GM18520 (cell line): Measurements from ENCODE around the gene CNPPD1.
A peak's percentile ranks its signal among the peaks of the same experiment; 100 is the strongest.
"Not testable (repeated sequence)": the region's sequence is repeated elsewhere in the genome, so short reads cannot be mapped to it uniquely, and the experiment has no call there.

Source experiments
- ATAC-seq: cut with Tn5 transposase; IDR thresholded peaks from one replicate; pipeline ENCODE4 v1.9.1; 2021; ENCODE audit not compliant: unreplicated experiment

Gene CNPPD1

DNA sequence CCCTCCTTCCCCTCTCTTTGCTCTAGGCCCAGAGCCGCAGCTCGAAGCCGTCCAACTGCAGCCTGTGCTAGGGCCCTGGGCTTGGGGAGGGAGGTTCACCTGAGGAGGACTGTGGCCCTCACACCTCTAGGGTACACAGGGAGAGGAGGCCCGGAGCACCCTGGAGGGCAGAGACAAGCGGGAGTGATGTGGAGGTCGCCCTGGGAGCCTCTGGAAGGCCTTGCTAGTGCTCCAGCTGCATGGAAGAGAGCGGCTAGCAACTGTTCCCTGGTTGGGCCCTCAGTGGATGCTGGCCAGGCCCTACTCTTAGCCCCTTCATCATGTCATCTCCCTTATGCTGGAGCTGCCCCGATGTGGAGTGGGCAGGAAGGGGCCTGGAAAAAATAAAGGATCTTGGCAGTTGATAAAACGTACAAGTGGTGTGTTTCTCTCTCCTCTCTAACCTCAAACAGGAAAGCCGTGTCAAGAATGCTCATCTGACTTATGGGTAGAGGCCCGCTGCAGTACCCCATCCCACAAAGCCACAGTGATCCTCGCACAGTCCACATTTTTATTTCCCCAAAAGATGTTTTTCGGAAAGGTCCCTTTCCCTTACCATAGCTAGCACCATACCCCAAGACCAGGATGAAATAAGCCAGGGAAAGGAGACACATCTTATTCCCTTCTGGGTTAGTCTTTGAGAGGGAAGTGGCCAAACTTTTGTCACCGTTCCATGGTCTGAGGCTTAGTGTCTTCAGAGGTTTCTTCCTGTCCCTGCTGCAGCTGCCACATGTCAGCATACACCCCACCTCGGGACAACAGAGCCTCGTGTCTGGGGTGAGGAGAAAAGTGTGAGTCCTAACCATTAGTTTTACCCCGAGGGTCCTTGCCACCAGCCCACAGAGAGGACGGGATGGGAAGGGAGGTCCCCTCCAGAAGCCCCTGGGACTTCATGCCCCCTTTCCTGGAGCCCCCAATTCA is 32.8 kb upstream of the CNPPD1 start:
- no peak for ATAC-seq

DNA sequence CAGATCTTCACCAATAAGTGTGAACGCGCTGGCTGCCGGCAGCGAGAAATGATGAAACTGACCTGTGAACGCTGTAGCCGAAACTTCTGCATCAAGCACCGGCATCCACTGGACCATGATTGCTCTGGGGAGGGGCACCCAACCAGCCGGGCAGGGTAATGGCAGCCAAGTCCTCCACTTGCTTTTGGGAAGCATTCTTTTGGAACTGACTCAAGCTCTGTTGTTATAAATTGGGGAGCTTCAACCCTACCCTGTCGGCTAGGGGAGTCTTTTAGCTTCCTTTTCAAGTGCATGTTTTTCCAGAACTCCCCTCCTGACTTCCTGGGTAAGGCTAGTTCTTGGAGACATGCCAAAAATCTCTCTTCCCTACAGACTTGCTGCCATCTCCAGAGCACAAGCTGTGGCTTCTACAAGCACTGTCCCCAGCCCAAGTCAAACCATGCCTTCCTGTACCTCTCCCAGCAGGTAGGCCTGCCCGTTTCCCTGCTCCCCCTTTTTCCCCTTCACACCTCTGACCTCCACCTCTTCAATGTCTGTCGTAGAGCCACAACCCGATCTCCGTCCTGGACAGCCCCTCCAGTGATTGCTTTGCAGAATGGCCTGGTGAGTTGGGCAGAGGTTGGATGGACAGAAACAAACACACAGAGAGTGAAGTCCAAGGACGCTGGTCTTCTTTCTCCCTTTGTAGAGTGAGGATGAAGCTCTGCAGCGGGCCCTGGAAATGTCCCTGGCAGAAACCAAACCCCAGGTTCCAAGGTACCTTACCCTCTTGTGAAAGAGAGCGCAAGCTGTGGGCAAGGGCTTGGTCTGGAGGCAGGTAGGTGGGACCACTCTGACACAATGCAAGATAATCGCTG is 31.4 kb upstream of the CNPPD1 start:
- ATAC-seq, result no peak

GRCh38 chr2:219207134-219207883 is 30.6 kb upstream of the CNPPD1 start:
- no peak for ATAC-seq

GRCh38 chr2:219206328-219207133 is 29.8 kb upstream of the CNPPD1 start, which contains the start of gene ZFAND2B:
Gene ZFAND2B, plus strand, starts transcription at chr2:219206782. Its CDS starts 206 bp downstream, at chr2:219206988.
- ATAC-seq, result peak; percentile 98

- no peak for ATAC-seq
These were observed 29.2 kb upstream of the CNPPD1 start for GRCh38 chr2:219205981-219206327.

GRCh38 chr2:219205165-219205538 is 28.4 kb upstream of the CNPPD1 start:
- no peak for ATAC-seq

GRCh38 chr2:219204425-219205164 is 27.9 kb upstream of the CNPPD1 start:
- ATAC-seq, result no peak

- ATAC-seq, result not testable (repeated sequence)
These were observed 24.6 kb upstream of the CNPPD1 start for GRCh38 chr2:219201331-219201730.

- ATAC-seq, result not testable (repeated sequence)
These were observed 24.0 kb upstream of the CNPPD1 start for GRCh38 chr2:219200502-219201326.

DNA sequence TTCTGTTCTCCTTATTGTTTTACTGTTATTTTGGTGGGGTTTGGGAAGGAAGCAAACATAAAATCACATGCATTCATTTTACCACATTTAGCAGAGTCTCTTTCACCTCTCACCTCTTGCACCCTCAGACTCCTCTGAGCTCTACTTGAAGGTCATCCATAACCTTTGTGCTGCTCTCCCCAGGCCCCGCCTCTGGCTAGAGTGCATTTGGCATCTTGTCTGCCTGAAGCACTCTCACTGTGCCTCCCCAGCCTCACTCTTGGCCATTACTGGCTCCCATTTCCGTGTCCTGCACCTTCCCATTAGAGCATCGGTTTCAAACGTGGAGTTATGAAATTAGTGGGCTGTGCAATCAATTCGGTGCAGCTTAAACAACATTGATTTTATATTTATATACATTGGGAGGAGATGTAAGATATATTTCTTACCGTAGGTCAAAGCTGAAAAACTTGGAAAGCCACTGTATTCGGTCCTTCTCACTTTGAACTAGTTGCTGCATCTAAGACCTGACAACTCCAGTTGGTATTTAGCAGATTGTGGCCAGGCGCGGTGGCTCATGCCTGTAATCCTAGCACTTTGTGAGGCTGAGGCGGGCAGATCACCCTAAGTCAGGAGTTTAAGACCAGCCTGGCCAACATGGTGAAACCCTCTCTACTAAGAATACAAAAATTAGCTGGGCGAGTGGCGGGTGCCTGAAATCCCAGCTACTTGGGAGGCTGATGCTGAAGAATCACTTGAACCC is 22.9 kb upstream of the CNPPD1 start:
- ATAC-seq, result no peak

GRCh38 chr2:219198974-219199373 is 22.2 kb upstream of the CNPPD1 start:
- ATAC-seq, result no peak

GRCh38 chr2:219197388-219197787 is 20.7 kb upstream of the CNPPD1 start:
- ATAC-seq, result no peak

DNA sequence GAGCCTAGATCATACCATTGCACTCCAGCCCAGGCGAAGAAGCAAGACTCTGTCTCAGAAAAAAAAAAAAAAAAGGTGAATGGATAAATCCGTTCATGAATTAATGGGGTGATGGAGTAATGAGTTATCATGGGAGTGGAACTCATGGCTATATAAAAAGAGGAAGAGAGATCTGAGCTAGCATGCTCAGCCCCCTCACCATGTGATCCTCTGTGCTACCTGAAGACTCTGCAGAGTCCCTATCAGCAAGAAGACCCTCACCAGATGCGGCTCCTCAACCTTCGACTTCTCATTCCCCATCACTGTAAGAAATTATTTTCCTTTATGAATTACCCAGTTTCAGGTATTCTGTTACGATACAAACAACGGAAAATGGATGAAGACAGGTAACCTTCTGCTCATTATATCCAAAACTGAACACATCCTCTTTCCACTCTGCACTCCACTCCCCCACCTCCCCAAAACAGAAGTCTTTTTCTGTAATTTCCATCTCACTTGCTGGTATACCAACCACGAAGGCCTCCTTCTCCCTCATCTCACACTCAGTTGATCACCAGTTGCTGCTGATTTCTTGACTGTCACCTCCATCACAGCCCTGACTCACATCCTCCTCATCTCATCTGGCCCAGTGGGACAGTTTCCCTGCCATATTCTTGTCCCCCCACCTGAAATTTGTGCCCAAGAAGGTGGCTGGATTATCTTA is 10.2 kb upstream of the CNPPD1 start:
- ATAC-seq, result no peak

DNA sequence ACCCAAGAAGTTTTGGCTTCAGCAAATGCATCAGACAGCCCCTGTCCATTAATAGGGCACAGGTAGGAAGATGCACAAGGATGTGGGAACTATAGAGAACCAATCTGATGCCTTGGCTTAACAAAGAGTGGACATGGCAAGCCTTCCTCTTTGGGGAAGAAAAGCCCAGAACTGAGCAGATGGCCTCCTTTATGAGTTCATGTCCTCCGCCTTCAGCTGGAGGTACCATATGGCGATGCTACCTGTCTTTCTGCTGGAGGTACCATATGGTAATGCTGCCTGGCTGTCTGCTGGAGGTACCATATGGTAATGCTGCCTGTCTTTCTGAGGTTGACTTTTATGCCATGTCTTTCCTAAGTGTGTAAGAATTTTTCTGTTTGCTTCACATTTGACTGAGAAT is 7.4 kb upstream of the CNPPD1 start:
- no peak for ATAC-seq

DNA sequence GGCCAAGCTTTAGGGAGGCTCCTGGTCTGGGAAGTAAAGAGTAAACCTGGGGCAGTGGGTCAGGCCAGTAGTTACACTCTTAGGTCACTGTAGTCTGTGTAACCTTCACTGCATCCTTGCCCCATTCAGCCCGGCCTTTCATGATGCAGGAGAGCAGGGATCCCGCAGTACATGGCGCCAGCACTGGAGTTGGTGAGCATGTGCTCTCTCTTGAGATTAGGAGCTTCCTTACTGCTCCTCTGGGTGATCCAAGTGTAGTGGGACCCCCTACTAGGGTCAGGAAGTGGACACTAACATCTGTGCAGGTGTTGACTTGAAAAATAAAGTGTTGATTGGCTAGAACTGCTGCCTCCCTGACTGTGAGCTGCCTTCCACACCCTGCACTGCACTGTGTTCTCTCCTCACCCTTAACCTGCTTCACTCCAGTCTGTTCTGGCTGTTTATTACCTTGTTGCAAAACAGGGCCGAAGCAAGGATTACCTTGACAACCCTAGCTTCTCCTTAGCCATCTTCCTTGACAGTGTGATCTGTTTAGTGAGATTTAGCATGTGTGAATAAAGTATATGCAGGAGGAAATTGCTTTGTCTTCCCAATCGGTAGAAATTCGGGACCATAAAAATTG is 6.5 kb upstream of the CNPPD1 start:
- no peak for ATAC-seq

DNA sequence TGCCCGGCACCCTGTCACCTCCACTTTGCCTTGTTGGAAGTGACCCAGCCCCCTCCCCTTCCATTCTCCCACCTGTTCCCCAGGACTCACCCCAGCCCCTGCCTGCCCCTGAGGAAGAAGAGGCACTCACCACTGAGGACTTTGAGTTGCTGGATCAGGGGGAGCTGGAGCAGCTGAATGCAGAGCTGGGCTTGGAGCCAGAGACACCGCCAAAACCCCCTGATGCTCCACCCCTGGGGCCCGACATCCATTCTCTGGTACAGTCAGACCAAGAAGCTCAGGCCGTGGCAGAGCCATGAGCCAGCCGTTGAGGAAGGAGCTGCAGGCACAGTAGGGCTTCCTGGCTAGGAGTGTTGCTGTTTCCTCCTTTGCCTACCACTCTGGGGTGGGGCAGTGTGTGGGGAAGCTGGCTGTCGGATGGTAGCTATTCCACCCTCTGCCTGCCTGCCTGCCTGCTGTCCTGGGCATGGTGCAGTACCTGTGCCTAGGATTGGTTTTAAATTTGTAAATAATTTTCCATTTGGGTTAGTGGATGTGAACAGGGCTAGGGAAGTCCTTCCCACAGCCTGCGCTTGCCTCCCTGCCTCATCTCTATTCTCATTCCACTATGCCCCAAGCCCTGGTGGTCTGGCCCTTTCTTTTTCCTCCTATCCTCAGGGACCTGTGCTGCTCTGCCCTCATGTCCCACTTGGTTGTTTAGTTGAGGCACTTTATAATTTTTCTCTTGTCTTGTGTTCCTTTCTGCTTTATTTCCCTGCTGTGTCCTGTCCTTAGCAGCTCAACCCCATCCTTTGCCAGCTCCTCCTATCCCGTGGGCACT is 5.8 kb upstream of the CNPPD1 start:
- ATAC-seq, result no peak
